ENCODE results near the gene RAB3A. TPM values are rescaled to one million over a fixed set of nuclear protein-coding genes. Genes with fewer than 3 reads are reported as not detected.

RAB3A gene
- total and polyA plus RNA-seq, 9 of the 15 experiments (the other 6 are each of a cell fraction or from before 2014, with no cell fraction given), result 0.17 to 5.1 (median 0.90) TPM; not detected in 1

GRCh38 chr19:18202778-18203407 is 949 bp downstream of the RAB3A start:
- H3K27me3 ChIP-seq (ENCODE audit: control insufficient read depth in 2 of 2, insufficient read depth in 2 of 2, low read length in 2 of 2), result no peaks in the 10 kb centered on the region
- H3K36me3 ChIP-seq (ENCODE audit: control insufficient read depth, insufficient read depth, low read length), result peaks cover 38% of the 10 kb centered on the region; the same call in 1 of the 3 replicates
- POLR2A ChIA-PET, result interaction anchor here (0.5 to 3.5 kb wide), 4 partner anchors 21 to 185 kb away, joined by 3 to 13 read pairs (median 5); no protein-coding TSS in a partner anchor
- intact Hi-C loops (cut with micrococcal nuclease) (loop anchor here (5.0 kb wide), 1 partner anchor 214 kb away; the partner anchor contains the start of gene SSBP4), in situ Hi-C loops (cut with MboI) (no loop called here)
- H3K9me3 ChIP-seq (replicated peaks; ENCODE audit: control insufficient read depth, insufficient read depth, low read depth, low read length), result no peaks in the 10 kb centered on the region
- peak overlapping the region; percentile 31 to 91 for H3K9ac ChIP-seq (ENCODE audit: insufficient read depth in 1 of 2, low read depth in 2 of 2, low read length in 2 of 2)
- peak overlapping the region; percentile 64 for H3K4me3 ChIP-seq
- CTCF ChIA-PET (ENCODE audit: low intra/inter-chr PET ratio), result interaction anchor here (0.6 to 0.8 kb wide), 4 partner anchors 31 to 125 kb away, joined by 3 to 6 read pairs (median 4); no protein-coding TSS in a partner anchor
- DNase-seq (ENCODE audit: extremely low read depth in 1 of 4, low spot score in 3 of 4) (peak; percentile 46 to 69 (median 51)), FAIRE-seq (peak; percentile 23), ATAC-seq (peak; percentile 1; the same call in 1 of the 3 replicates)
- peaks cover 25% of the 10 kb centered on the region for H3K79me2 ChIP-seq (ENCODE audit: control insufficient read depth, insufficient read depth, low read length)
- no peak overlapping the region for H3K27ac ChIP-seq (ENCODE audit: extremely low read depth, low read depth, low read length)
- H3K4me2 ChIP-seq (ENCODE audit: insufficient read depth, low read length), result peak overlapping the region; percentile 97
- H4K20me1 ChIP-seq (replicated peaks; ENCODE audit: control insufficient read depth, insufficient read depth, low read length), result no peaks in the 10 kb centered on the region; the same call in 1 of the 2 replicates
- 5% methylated on average over 32 of the region's 32 CpGs for WGBS (ENCODE audit: insufficient coverage, low coverage, missing lambda C conversion rate)
- H2AFZ ChIP-seq (ENCODE audit: low read depth, low read length), result peak overlapping the region; percentile 94
- no peaks in the 10 kb centered on the region for H3K9me1 ChIP-seq (ENCODE audit: control insufficient read depth, insufficient read depth, low read length)
- BruUV-seq (replicated peaks), result no TSS peak
- peaks cover 12 to 42% of the 10 kb centered on the region in 2 experiments; a peak in 4 of 5 replicates for H3K4me1 ChIP-seq (replicated peaks in 1 of 2; ENCODE audit: control insufficient read depth in 2 of 2, insufficient read depth in 2 of 2, low read length in 2 of 2)
- TF ChIP-seq SIN3A (IDR thresholded peaks at IDR 0.05; ENCODE audit: borderline replicate concordance in 2 of 2, control insufficient read depth in 1 of 2, low read depth in 2 of 2, low read length in 2 of 2) (0 out of 4 replicates have a peak, but pooled peaks of 1 of the 2 experiments have one; percentile 25), FOXJ3 (CRISPR knock-in tag; IDR thresholded peaks at IDR 0.05) (no peak), RB1 (IDR thresholded peaks at IDR 0.05; ENCODE audit: low read depth) (peak; percentile 67; the same call in 1 of the 2 replicates), TEAD2 (tag; IDR thresholded peaks at IDR 0.05) (no peak), RAD21 (CRISPR knock-in tag; conservative IDR thresholded peaks at IDR 0.05 in 1 of 2, IDR thresholded peaks at IDR 0.05 in 1 of 2) (peak; percentile 51 to 76), ZBTB2 (IDR thresholded peaks at IDR 0.05) (no peak), FIP1L1 (IDR thresholded peaks at IDR 0.05; ENCODE audit: low read depth, low read length, poor library complexity, severe bottlenecking) (peak; percentile 23), BCOR (IDR thresholded peaks at IDR 0.05) (0 out of 2 replicates have a peak, but pooled peaks have one; percentile 6)
- TF ChIP-seq, protein P1, sequence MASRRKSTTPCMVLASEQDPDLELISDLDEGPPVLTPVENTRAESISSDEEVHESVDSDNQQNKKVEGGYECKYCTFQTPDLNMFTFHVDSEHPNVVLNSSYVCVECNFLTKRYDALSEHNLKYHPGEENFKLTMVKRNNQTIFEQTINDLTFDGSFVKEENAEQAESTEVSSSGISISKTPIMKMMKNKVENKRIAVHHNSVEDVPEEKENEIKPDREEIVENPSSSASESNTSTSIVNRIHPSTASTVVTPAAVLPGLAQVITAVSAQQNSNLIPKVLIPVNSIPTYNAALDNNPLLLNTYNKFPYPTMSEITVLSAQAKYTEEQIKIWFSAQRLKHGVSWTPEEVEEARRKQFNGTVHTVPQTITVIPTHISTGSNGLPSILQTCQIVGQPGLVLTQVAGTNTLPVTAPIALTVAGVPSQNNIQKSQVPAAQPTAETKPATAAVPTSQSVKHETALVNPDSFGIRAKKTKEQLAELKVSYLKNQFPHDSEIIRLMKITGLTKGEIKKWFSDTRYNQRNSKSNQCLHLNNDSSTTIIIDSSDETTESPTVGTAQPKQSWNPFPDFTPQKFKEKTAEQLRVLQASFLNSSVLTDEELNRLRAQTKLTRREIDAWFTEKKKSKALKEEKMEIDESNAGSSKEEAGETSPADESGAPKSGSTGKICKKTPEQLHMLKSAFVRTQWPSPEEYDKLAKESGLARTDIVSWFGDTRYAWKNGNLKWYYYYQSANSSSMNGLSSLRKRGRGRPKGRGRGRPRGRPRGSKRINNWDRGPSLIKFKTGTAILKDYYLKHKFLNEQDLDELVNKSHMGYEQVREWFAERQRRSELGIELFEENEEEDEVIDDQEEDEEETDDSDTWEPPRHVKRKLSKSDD (conservative IDR thresholded peaks at IDR 0.05; ENCODE audit: low read length), result no peak
